HEK293T (cell line): Measurements from ENCODE around the gene TNFRSF11A.

Experiments
- CTCF ChIA-PET: fragments of 350-600 bp; formaldehyde crosslinking; extraction: SDS; loops from one replicate; lab custom pipeline; 2021; ENCODE audit warnings: antibody characterized with exemption, inconsistent platforms; lab: Yijun Ruan, JAX
- POLR2A ChIA-PET: fragments of 350-600 bp; formaldehyde crosslinking; extraction: SDS; loops from one replicate; lab custom pipeline; 2020; ENCODE audit warnings: antibody characterized with exemption, inconsistent platforms; lab: Yijun Ruan, JAX
- DNase-seq: peaks from one replicate; pipeline ENCODE4 v3.0.0; 2012; ENCODE audit warnings: mixed read lengths; ENCODE audit errors: extremely low spot score
- ARNT ChIP-seq: fragments of 450-650 bp; IDR thresholded peaks from 2 replicates; pipeline ENCODE4 v1.6.1; 2017; ENCODE audit warnings: mild to moderate bottlenecking
- BHLHE40 ChIP-seq: fragments of 450-650 bp; IDR thresholded peaks from 2 replicates; pipeline ENCODE4 v1.6.1; 2016; ENCODE audit warnings: mild to moderate bottlenecking, moderate library complexity, borderline replicate concordance
- CTBP1 ChIP-seq: fragments of 450-650 bp; IDR thresholded peaks from 2 replicates; pipeline ENCODE4 v1.6.1; 2016; ENCODE audit warnings: borderline replicate concordance
- ELF4 ChIP-seq: fragments of 450-650 bp; IDR thresholded peaks from 2 replicates; pipeline ENCODE4 v1.6.1; 2017; ENCODE audit warnings: antibody characterized with exemption
- FOXA1 ChIP-seq: fragments of 450-650 bp; IDR thresholded peaks from 2 replicates; pipeline ENCODE4 v1.6.1; 2016; ENCODE audit warnings: mild to moderate bottlenecking
- FOXK2 ChIP-seq: fragments of 450-650 bp; IDR thresholded peaks from 2 replicates; pipeline ENCODE4 v1.6.1; 2016; ENCODE audit warnings: mild to moderate bottlenecking
- FOXM1 ChIP-seq: fragments of 450-650 bp; IDR thresholded peaks from 2 replicates; pipeline ENCODE4 v1.6.1; 2017; ENCODE audit warnings: mild to moderate bottlenecking, borderline replicate concordance
- HDGF ChIP-seq: fragments of 450-650 bp; IDR thresholded peaks from 2 replicates; pipeline ENCODE4 v1.6.1; 2017; ENCODE audit warnings: antibody characterized with exemption, borderline replicate concordance
- L3MBTL2 ChIP-seq: fragments of 450-650 bp; conservative IDR thresholded peaks from 2 replicates; pipeline ENCODE4 v1.6.1; 2016; ENCODE audit warnings: mild to moderate bottlenecking
- LEF1 ChIP-seq: fragments of 450-650 bp; IDR thresholded peaks from 2 replicates; pipeline ENCODE4 v1.6.1; 2017; ENCODE audit warnings: mild to moderate bottlenecking, borderline replicate concordance
- NFRKB ChIP-seq: fragments of 450-650 bp; IDR thresholded peaks from 2 replicates; pipeline ENCODE4 v1.6.1; 2016; ENCODE audit warnings: mild to moderate bottlenecking, moderate library complexity
- PKNOX1 ChIP-seq: fragments of 450-650 bp; IDR thresholded peaks from 2 replicates; pipeline ENCODE4 v1.6.1; 2016
- SP1 ChIP-seq: fragments of 450-650 bp; IDR thresholded peaks from 2 replicates; pipeline ENCODE4 v1.6.1; 2017
- SUZ12 ChIP-seq: fragments of 450-650 bp; IDR thresholded peaks from 2 replicates; pipeline ENCODE4 v1.6.1; 2016; ENCODE audit warnings: mild to moderate bottlenecking
- TARDBP ChIP-seq: fragments of 450-650 bp; IDR thresholded peaks from 2 replicates; pipeline ENCODE4 v1.6.1; 2016
- ZNF384 ChIP-seq: fragments of 450-650 bp; IDR thresholded peaks from 2 replicates; pipeline ENCODE4 v1.6.1; 2016

TNFRSF11A gene

GRCh38 chr18:62288665-62289008 lies 36.5 kb upstream of the TNFRSF11A start:
- ChIA-PET POLR2A (no interaction called here), CTCF (no interaction called here)
- TF ChIP-seq HDGF (no peak), NFRKB (no peak), ARNT (no peak), PKNOX1 (no peak), FOXM1 (no peak), ZNF384 (no peak), CTBP1 (no peak), SUZ12 (no peak), BHLHE40 (no peak), TARDBP (no peak), SP1 (no peak), LEF1 (no peak), FOXK2 (no peak), L3MBTL2 (no peak), FOXA1 (no peak), ELF4 (no peak)
- DNase-seq: no peak

GRCh38 chr18:62289047-62289446 lies 36.1 kb upstream of the TNFRSF11A start:
- TF ChIP-seq TARDBP (no peak), ZNF384 (no peak), FOXK2 (no peak), SP1 (no peak), HDGF (no peak), ELF4 (no peak), NFRKB (no peak), SUZ12 (no peak)
- POLR2A ChIA-PET: no interaction called here
- DNase-seq: no peak
- CTCF ChIA-PET: no interaction called here

GRCh38 chr18:62294073-62294472 lies 31.0 kb upstream of the TNFRSF11A start:
- CTCF ChIA-PET: no interaction called here
- TF ChIP-seq ARNT (no peak), L3MBTL2 (no peak), NFRKB (no peak), SP1 (no peak), FOXA1 (no peak), LEF1 (no peak), PKNOX1 (no peak), SUZ12 (no peak), ELF4 (no peak), FOXM1 (no peak), FOXK2 (no peak), HDGF (no peak), TARDBP (no peak), CTBP1 (no peak), BHLHE40 (no peak), ZNF384 (no peak)
- POLR2A ChIA-PET: no interaction called here
- DNase-seq: no peak

GRCh38 chr18:62300359-62300963 lies 24.6 kb upstream of the TNFRSF11A start:
- POLR2A ChIA-PET: no interaction called here
- CTCF ChIA-PET: no interaction called here
- no peak for DNase-seq
- TF ChIP-seq CTBP1 (no peak), ELF4 (no peak), SP1 (no peak), BHLHE40 (no peak), PKNOX1 (no peak), LEF1 (no peak), NFRKB (no peak), L3MBTL2 (no peak), FOXM1 (no peak), FOXA1 (no peak), SUZ12 (no peak), ZNF384 (no peak), TARDBP (no peak), FOXK2 (no peak), ARNT (no peak), HDGF (no peak)

- ChIA-PET POLR2A (no interaction called here), CTCF (no interaction called here)
- DNase-seq: no peak
- TF ChIP-seq CTBP1: no peak
Observed at GRCh38 chr18:62301322-62301721, 23.8 kb upstream of the TNFRSF11A start.

- DNase-seq: no peak
- TF ChIP-seq LEF1 (no peak), HDGF (no peak), FOXA1 (no peak), BHLHE40 (no peak), FOXM1 (no peak), FOXK2 (no peak), L3MBTL2 (no peak)
- ChIA-PET POLR2A (no interaction called here), CTCF (interaction anchor here (0.7 kb wide), 1 partner anchor 549 kb away, joined by 3 read pairs; no protein-coding TSS in a partner anchor)
Observed at GRCh38 chr18:62312851-62313250, 12.3 kb upstream of the TNFRSF11A start.
